COLO668 (cell line): ENCODE data around the gene AP1G2.
A peak's percentile ranks its signal among the peaks of the same experiment; 100 is the strongest.

Experiments used
- DNase-seq: peaks from one replicate; lab custom pipeline; 2025; ENCODE audit not compliant: unreplicated experiment; lab: John Stamatoyannopoulos, UW

Gene AP1G2

DNA sequence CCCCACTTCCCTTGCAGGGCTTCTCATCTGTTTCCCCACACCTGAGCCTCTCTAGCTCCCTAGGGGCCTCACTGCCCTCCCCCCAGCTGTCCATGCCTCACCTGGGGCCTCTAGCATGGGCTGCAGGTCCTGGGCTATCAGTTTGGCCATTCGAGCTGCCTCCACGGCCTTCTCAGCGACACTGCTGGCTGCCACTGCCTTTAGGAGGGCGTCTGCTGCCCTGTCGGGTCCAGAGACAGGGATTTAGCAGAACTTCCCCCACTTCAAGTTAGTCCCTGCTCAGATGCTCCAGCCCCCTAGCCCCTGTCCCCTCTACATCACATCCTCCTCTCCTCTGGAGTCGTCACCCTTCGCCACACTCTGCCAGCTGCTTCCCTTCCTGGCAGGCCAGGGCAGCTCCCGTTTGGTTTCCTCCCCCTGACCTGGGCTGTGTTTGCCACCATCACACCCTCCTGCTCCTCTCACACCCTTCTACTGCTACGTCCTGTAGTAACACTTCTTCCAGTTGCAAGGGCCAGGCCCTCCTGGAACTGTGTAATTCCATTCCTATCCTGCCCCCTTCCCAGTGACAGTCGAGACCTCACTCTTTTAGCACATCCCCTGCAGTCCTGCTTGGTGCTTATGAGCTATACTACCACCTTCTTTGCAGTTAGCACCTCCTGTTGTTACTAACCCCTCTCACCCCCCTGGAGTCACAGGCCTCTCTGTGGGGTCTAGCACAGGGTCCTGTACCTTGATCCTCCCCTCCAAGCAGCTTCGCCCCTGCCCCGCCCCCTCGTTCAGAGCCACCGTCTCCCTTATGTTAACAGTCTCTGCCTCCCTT is 4.3 kb upstream of the AP1G2 start:
- DNase-seq, result no peak

DNA sequence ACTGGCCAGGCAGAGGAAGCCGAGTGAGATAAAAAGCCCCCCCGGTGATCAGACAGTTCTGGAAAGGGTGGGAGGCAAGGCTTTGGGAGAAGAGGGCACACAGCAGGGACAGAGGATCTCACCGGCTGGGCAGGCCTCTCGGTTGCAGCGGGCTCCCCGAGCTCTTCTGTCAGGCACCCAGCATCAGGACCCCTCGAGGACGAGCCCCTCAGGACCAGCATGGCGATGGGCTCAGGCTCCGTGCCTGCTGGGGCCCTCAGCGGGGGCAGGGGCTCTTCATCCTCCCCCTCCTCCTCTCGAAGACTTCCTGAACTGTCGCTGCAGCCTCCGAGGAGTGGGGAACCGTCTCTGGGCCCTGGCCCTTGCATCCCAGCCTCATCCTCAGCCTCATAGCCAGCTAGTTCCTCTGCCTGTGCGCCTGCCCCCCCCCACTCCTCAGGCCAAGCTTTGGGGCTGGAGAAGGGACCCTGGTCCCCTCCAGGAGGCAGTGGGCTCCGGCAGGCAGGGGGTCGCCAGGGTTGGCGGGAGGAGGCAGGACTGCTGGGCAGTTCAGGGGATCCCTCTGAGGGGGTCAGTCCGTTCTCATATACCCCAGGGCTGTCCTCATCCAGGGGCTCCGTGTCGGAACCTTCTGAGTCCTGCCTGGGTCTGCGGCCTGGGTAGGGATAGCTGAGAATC is 3.4 kb upstream of the AP1G2 start:
- no peak for DNase-seq

DNA sequence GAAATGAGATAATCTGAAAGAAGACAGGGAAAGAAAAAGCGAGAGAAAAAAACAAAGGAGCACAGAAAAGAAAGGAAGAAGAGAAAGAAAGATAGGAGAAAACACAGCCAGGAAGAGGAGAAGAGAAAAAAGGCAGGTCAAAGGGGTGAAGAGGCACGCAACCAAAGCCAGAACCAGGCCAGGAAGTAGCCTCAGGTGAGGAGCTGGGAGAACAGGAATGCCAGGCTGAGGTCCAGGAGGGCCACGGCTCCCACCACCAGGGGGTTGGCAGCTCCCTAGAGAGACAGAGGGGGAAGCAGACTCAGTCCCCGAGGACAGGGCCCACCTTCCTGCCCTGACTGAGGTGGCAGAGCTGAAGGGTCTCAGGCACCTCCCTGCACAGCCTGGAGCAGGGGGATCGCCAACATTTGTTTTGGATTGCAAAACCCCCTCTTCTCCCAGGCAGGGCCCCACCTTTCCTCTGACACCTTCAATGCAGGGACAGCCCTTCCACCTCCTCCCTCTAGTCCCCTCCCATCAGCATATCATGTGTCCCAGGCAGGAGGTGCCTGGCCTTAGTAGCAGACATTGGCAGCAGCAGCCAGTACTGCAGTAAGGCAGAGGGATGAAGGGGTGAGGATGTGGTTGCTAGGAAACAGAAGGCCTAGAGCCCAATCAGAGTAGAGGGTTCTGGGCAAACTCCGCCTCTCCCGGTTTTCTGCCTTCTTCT is 2.0 kb upstream of the AP1G2 start:
- peak; percentile 35 for DNase-seq

DNA sequence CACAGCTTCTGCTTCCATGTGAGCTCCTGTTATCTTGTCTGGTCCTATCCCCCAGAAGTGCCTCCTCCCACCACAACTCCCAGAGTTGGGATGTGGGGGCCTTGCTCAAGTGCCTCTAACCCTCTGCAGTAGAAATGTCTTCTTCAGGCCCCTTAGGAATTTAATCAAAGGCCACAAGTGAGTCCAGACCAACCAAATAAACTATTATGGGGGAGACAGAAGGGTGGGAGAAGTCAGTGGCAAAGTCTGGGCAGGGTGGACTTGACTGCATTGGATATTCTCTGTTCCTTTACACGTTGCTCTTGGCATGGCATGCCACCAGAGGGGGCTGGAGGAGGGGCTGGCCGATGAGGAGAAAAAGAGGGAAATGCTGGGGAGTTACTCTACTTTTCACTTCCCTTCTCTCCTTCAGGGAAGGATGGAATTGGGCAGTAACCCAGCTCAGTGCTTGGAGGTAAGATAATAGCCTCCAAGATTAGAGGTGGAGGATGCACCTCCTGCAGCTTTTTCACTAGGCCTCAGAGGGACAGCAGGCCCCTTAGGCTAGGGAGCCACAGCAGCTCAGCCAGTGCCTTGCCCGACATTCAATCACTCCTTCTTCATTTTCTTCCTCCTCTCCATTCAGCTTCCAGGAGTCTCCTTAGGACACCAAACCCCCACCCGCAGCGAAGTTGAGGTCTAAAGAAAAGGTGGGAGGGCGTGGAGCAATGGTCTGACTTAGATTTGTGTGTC is 1.2 kb upstream of the AP1G2 start:
- DNase-seq, result peak; percentile 32

DNA sequence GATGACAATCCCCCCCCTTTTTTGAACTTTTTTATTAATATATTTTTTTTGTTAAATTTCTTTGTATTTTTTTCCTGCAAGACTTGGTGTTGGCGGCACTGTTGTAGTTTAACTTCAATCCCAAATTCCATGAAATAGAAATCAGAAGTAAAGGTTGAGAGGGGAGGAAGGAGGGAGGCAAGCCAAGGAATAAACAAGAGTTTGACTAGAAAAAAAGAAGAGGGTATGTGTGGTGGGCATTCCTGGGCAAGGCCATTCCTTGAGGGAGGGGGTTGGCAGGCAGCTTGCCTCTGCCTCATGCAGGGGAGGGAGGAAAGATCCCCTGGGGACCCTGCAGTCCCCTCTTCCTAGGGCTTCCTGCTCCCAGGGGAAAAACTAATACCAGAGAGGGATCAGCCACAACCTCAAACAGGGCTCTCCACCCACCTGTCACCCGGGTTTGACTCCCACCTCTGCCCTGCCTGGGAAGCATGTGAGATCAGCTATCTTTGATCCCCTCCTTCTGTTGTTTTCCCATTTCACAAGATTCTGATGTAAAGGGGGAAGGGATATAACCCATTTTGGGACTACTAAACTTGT is 519 bp upstream of the AP1G2 start:
- no peak for DNase-seq

DNA sequence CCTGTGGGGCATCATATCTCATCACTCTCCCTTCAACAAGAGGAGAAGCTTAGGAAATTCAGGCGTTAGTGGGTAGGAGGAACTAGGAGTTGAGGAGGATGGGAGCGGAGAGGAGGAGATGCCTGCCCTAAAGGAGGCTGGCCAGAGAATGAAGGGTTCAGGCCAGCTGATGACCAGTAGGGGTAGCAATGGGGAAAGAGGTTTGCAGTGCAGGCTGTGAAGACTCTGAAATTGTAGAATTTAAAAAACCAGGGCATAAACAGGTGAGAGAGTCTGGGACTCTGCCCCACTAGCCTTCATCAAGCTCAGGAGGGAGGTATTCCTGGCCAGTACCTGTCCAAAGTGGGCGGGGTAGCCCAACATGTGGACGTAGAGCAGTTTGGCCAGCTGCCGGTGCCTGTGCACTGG is 809 bp downstream of the AP1G2 start:
- DNase-seq, result peak; percentile 58

DNA sequence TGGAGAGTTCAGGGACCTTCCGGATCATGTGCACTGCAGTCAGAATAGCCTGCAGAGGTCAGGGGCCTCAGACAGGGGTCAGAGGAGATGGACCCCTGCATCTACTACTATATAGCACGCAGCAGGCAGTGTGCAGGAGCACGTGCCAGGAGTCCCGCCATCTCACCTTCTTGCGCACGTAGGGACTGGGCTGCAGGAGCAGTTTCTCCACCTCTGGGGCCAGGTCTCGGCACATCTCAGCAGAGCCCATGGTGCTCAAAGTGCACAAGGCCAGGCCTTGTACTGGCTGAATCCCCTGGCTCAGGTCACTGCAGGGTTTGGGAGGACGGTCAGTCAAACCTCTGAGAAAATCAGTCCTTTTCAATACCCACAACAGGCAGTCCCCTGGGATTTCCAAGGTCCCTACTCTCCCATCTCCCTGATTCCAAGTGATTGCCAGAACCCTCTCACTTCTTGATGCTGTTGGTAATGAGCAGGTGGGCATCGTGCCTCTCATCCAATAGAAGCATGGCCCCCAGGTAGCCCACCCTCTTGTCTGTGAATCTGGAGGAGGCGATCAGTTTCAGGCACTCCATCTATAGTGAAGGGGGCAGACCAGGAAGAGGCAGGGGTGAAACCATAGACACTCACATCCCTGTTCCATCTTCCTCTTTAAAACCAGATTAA is 1.3 kb downstream of the AP1G2 start:
- no peak for DNase-seq

DNA sequence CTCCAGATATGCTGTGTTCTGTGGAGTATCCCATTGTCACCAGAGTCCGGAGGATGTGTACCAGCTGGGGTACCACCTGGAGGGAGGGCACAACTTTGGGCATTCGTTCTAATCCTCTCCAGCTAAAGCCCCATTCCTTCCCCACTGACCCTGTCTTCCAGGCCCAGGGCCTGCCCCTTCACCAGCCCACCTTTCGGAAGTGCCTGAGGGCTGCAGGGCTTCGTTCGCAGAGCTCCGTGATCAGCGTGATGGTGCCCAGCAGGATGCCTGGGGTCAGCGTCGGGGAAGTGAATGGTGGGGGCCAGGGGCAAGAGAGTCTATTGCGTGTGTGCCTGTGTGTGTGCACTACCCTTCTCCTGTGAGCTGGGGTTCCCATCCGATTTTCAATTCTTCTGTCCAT is 2.0 kb downstream of the AP1G2 start:
- DNase-seq, result no peak

DNA sequence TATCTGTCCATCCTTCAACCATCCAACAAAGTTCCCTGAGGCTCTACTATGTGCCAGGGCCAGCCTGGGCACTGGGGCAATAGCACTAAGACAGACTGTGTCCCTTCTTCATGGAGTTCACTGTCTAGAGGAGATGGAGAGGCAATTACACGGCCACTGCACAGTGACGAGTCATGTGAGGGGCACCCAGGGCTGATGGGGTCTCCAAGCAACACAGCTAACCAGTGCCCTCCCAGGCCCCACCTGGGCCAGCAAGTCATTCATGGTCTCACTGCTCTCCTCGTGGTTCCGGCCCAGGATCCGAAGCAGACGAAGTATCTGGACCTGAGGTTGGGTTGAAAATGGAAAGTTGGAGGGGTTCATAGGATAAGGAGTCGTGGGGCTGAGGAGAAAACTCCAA is 2.7 kb downstream of the AP1G2 start:
- no peak for DNase-seq

DNA sequence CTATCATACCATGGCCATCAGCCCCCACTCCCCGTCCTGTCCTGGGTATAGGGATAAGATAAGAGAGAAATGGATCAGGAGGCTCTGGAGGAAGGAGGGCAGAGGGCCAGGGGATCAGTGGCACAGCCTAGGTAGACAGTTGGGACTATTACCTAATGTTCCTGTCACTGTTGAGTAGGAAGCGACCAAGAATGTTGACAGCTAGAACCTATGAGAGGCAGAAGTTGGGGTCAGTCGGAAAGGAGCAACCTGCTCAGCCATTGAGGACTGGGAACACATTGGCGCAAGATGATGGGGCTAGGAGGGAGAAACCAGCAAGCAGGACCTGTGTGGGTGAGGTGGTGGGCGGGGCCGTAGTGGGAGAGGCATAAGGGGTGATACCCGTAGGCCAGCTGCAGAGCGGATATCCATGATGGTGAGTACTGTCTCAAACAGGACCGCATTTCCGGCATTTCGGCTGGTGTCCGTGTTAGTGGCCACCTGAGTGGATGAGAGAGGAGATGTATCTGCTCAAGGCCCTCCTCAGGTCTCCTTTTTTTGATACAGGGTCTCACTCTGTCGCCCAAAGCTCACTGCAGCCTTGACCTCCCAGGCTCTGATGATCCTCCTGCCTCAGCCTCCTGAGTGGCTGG is 3.3 kb downstream of the AP1G2 start:
- DNase-seq, result no peak

DNA sequence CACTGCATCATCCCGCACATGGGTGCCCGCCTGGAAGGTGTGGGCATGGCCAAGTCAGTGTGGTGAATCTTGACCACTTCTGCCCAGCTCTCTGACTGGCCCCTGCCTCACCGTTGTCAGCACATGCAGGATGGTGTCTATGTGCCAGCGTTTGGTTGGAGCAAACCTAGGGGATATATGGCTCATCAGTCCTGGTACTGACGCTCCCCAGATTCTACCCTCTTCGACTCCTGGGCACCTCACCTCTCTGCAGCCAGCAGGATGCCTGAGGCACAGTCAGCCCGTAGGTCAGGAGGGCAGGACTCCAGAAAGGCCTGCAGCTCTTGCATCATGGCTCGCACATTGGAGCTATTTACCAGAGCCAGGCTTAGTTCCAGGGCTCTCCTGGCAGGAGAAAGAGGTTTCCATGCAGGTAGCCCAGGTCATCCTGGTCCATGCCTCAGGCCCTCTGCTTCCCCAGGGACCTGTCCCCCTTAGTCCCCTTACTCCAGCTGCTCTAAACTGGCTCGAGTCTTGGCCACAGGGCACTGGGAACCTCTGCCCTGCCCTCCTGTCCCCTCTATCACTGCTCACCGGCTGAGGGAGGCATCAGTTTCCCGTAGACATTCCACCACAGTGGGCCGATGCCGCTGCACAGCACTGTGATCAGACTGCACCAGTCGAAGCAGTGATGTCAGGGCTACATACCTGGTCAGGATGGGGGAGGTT is 4.0 kb downstream of the AP1G2 start:
- no peak for DNase-seq

DNA sequence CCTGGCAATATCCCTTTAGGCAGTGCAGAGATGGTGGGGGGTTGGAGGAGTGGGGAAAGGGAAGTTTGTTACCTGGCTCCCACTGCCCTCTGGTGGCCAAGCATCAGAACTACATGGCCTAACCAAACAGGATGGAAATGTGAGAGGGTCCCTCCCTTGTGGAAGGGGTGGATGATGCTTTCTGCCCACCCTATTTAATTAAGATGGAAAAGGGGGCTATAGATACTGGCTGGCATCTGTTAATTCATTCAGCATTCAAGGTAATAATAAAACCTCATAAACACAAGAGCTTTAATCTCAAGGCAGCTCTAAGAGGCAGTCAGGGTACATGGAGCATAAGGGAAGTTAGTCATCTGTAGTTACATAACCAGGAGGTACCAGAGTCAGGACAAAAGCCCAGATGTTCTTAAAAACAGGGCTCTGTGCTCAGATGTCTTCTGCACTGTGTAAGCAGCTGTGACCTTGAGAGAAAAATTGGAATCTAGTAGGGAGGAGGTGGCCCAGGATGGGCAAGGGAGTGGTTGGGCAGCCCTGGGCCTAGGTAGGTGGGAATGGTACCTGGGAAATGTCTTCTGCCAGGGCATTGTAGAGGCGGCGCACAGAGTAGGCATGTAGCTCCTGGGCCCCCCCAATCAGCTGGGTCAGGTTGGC is 4.6 kb downstream of the AP1G2 start:
- DNase-seq, result peak; percentile 61

DNA sequence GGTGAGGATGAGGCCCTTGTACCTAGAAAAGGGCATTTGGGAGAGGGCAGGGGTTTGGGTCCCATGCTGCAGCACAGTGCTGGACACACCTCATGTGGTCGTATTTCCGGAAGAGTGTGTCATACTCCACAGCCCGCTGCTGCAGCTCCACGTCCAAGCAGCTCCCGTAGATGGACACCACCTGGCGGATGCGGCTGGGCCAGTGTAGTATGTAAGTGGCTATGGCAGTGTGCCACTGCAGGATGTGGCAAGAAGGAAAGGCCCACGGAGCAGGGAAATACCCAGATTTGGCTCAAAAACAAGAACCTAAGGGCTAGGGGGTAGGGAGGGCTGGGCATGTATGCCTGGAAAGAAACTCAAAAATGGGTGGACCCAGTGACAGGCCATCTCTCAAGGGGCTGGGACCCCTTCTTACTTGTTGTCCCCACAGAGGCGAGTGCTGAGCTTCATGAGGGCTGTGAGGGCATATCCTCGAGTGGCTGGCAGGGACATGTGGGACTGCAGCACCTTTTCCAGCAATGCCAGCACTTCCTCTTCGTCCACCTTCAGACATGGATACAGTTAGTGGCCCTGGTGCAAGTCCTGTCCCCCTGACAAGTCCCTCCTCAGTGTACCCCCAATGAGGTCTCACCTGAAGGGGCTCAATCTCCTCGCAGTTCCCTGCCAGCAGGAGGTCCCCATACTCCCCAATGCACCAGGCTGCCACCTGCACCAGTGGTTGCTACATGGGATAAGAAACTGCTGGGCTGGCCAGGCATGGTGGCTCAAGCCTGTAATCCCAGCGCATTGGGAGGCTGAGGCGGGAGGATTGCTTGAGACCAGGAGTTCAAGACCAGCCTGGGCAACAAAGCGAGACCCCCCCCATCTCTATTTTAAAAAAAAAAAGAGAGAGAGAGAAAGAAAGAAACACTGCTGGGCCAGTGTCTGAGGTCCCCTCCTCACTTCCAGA is 5.4 kb downstream of the AP1G2 start:
- no peak for DNase-seq

DNA sequence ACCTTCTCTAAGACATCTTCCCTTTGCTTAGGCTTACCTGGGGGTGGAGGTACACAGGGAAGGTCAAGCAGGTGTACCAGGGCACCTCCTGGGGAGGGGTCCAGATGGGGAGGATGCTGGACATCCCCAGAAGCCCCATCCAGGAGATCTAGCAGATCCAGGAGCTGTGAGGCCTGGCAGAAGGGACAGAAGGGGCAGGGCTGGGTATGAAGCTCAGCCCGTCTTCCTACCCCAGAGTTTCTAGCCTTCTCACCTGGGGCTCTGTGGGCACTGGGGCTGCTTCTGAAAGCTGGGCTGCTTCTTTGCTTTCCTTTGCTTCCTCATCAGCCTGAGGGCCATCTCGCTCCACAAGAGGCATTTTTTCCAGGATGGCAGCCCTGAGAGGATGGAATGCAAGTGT is 6.3 kb downstream of the AP1G2 start:
- no peak for DNase-seq

DNA sequence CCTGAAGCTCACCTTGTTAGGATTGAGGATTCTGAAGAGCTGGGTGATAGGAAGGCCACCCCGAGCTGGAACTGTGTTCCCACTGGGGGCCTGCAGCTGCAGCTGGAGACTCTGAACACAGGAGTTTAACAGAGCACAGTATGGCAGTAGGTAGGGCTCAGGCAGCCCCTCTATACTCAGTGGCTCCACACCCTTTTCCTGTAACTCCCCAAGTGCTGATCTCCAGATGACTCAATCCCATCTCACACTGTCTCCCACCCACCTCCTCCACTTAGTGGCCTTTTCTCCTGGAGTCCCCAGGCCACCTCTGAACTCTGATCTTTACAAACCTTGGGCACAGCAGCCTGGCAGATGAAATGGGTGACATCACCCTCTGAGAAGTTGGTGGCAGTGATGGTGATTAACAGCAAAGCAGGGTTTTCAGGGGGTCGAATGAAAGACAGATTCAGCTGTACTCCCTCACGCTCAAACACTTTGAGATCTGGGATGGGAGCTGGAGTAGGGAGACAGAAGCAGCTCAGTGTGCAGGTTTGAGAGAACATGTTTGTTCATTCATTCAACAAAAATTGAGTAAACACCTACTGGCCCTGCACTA is 7.6 kb downstream of the AP1G2 start:
- DNase-seq, result no peak

DNA sequence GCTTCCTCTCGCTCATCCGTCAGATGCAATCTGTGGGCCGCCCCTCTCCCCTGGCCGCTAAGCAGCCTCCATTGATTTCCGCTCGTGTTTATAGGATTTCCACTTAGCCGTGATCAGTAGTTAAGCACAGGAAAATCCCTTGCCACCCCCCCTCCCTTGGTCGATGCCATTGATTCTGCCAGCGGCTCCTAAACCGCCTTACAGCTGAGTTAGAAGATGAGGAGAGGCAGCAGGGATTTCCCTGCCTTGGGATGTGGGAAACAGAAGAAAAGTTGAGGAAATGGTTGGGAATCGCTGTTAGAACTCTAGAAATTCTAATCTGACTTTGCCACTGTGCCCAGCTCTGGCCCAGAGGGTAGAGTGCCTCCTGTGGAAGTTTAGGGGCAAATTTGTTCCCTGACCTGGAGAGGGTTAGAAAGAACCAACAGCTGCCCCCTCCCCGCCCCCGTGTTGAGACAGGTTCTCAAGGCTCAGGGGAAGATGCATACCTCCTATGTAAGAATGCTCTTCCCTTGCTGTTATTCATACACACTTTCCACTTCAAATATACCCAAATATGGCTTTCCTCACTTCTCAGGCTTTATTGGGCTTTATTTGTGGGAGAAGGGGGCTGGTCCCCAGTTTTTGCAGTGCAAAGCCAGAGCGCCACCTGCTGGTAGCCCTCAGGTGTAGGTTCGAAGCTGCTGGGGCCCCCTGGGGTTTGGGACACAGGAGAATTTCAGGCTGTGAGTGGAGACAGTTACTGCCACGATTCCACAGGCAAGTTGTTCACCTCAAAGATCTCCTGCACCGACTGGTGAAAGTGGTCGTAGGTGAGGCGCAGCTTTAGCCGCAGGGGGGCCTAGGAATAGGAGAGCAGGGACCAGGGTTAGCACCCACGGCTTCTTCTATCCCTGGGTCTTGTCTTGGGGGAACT is 8.3 kb downstream of the AP1G2 start:
- peak; percentile 78 for DNase-seq
